ENCODE measurements around the gene IRF4.
A peak's percentile ranks its signal among the peaks of the same experiment; 100 is the strongest.

Gene IRF4

GRCh38 chr6:390914-391558 is 516 bp upstream of the IRF4 start:
- DNase-seq (ENCODE audit: low read depth) = no peak
- TF ChIP-seq CTCF (IDR thresholded peaks at IDR 0.05; ENCODE audit: low read depth, low read length, missing control alignments) = peak; percentile 9
- H3K4me3 ChIP-seq (ENCODE audit: low read depth, low read length) = peak overlapping the region; percentile 89

DNA sequence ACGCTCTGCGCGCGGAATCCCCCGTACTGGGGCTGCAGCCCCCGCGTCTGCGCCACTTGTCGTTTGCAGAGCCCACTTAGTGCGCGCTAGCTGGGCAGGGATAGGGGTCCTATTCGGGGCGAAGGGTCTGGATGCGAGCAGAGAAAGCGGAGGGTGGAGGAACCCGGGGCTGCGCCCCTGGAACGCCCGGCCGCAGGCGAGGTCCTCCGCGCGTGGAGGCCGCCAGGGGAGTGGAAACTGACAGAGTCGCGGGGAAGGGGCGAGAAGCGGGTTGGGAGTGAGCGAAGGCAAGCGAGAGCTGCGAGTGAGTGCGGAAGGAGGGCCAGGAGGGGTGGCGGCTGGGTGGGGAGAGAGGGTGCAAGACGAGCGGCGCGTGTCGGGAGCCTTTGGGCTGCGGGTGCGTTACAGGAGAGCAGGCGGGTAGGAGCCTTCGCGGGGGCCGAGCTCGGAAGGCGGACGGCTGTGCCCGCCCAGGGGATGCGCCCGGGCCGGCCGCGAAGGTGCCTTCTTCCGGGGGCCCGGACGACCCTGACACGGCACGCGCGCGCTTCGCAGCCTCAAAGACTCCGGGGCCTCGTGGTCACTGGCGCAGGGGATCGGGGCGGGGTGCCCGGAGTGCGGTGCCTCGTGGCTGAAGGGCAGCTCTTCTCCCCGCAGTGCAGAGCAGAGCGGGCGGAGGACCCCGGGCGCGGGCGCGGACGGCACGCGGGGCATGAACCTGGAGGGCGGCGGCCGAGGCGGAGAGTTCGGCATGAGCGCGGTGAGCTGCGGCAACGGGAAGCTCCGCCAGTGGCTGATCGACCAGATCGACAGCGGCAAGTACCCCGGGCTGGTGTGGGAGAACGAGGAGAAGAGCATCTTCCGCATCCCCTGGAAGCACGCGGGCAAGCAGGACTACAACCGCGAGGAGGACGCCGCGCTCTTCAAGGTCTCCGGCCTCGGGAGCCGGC is 1.2 kb downstream of the IRF4 start:
- DNase-seq (ENCODE audit: low read depth) = no peak
- H3K4me3 ChIP-seq (ENCODE audit: low read depth, low read length) = peak overlapping the region; percentile 89
- TF ChIP-seq CTCF (IDR thresholded peaks at IDR 0.05; ENCODE audit: low read depth, low read length, missing control alignments) = no peak

GRCh38 chr6:393391-394221 is 2.1 kb downstream of the IRF4 start:
- DNase-seq (ENCODE audit: low read depth) = no peak
- peak overlapping the region; percentile 89 for H3K4me3 ChIP-seq (ENCODE audit: low read depth, low read length)
- no peak for TF ChIP-seq CTCF (IDR thresholded peaks at IDR 0.05; ENCODE audit: low read depth, low read length, missing control alignments)

DNA sequence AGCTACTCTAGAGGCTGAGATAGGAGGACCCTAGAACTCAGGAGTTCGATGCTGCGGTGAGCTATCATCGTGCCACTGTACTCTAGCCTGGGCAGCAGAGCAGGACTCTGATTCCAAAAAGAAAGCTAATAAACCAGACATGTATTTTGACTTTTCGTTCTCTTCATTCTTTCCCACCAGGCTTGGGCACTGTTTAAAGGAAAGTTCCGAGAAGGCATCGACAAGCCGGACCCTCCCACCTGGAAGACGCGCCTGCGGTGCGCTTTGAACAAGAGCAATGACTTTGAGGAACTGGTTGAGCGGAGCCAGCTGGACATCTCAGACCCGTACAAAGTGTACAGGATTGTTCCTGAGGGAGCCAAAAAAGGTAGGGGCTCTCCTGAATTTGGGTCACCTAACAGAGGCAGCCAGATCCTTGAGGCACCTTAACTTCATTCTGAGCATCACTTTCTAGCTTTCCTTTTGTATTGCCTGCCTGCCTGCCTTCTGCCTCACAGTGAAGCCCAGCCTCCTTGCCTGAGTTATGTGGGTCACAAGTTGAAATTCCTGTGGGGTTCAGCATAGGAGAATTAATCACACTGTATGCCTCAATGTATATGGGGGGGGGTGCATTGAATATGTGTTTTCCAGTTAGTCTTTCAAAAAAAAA is 3.2 kb downstream of the IRF4 start:
- no peak for DNase-seq (ENCODE audit: low read depth)
- TF ChIP-seq CTCF (IDR thresholded peaks at IDR 0.05; ENCODE audit: low read depth, low read length, missing control alignments) = no peak
- H3K4me3 ChIP-seq (ENCODE audit: low read depth, low read length) = peak overlapping the region; percentile 89

GRCh38 chr6:395432-396125 is 4.0 kb downstream of the IRF4 start:
- peak overlapping the region; percentile 89 for H3K4me3 ChIP-seq (ENCODE audit: low read depth, low read length)
- no peak for TF ChIP-seq CTCF (IDR thresholded peaks at IDR 0.05; ENCODE audit: low read depth, low read length, missing control alignments)
- no peak for DNase-seq (ENCODE audit: low read depth)

- H3K4me3 ChIP-seq (ENCODE audit: low read depth, low read length) = peak overlapping the region; percentile 89
- DNase-seq (ENCODE audit: low read depth) = no peak
- no peak for TF ChIP-seq CTCF (IDR thresholded peaks at IDR 0.05; ENCODE audit: low read depth, low read length, missing control alignments)
These were observed 4.6 kb downstream of the IRF4 start for GRCh38 chr6:396126-396520.

Data from GM12864 (cell line).